ENCODE measurements around the gene CIAO2B.

DNA sequence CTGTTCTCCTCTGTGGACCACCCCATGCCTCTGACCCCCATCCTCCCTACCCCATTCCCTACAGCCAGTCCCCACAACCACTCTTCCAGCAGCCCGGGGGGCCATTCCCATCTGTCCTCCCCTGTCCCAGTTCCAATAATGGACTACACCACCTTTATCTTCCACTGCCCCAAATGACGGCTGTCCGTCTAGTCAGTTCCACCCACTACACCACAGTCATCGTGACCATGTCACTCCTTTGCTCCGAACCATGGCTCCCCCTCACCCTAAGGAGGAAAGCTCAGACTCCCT is 38.6 kb downstream of the CIAO2B start:
- TF ChIP-seq, protein P1, sequence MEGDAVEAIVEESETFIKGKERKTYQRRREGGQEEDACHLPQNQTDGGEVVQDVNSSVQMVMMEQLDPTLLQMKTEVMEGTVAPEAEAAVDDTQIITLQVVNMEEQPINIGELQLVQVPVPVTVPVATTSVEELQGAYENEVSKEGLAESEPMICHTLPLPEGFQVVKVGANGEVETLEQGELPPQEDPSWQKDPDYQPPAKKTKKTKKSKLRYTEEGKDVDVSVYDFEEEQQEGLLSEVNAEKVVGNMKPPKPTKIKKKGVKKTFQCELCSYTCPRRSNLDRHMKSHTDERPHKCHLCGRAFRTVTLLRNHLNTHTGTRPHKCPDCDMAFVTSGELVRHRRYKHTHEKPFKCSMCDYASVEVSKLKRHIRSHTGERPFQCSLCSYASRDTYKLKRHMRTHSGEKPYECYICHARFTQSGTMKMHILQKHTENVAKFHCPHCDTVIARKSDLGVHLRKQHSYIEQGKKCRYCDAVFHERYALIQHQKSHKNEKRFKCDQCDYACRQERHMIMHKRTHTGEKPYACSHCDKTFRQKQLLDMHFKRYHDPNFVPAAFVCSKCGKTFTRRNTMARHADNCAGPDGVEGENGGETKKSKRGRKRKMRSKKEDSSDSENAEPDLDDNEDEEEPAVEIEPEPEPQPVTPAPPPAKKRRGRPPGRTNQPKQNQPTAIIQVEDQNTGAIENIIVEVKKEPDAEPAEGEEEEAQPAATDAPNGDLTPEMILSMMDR (IDR thresholded peaks at IDR 0.05): no peak
- TF ChIP-seq POLR2A (IDR thresholded peaks at IDR 0.05): no peak
